K562 (cell line): ENCODE results near the gene API5. TPM values are rescaled to one million over a fixed set of nuclear protein-coding genes. Genes with fewer than 3 reads are reported as not detected.

Source experiments
- ATAC-seq: fragments of 200-7000 bp; cut with Tn5 transposase; 3 replicates; pipeline ENCODE4 v1.9.1; 2020; ENCODE audit warnings: moderate library complexity
- BruUV-seq: library from RNA; stranded (reverse); fragments of 400-500 nt; replicated peaks from 2 replicates; lab custom pipeline; 2021; lab: Mats Ljungman, UMichigan
- CTCF ChIA-PET: fragments of 300-600 bp; formaldehyde crosslinking; extraction: SDS; loops from one replicate; lab custom pipeline; 2021; ENCODE audit warnings: low intra/inter-chr PET ratio; lab: Yijun Ruan, JAX
- POLR2A ChIA-PET: fragments of 300-600, 350-650 bp; sonication (Branson Sonifier 250); formaldehyde crosslinking; extraction: SDS; loops from one replicate; lab custom pipeline; 2021; ENCODE audit warnings: antibody characterized with exemption, inconsistent platforms; lab: Yijun Ruan, JAX
- DNase-seq, 4 experiments: peaks; one replicate each; pipeline versions ENCODE4 v3.0.0 to v3.0.0-alpha.2; 2011 to 2018; ENCODE audit warnings: low spot score in 3 of 4, mixed read lengths in 3 of 4; ENCODE audit errors: extremely low read depth in 1 of 4
- FAIRE-seq: peaks from 2 replicates; lab custom pipeline; 2011; peaks lifted over from hg19 to GRCh38; lab: Jason Lieb, UNC
- H2AFZ ChIP-seq: 2 replicates; pipeline ENCODE4 v1.6.0; 2011; ENCODE audit warnings: low read depth, low read length, control low read depth, inconsistent platforms
- H3K27ac ChIP-seq: fragments of 200-600 bp; 3 replicates; pipeline ENCODE4 v1.8.0; 2011; ENCODE audit warnings: low read depth, mild to moderate bottlenecking, control low read depth, inconsistent platforms, low read length, moderate library complexity, mixed read lengths; ENCODE audit errors: extremely low read depth
- H3K27me3 ChIP-seq, 2 experiments: fragments of 300-600 bp in 1 of 2; 2 replicates in 1 of 2; 3 replicates in 1 of 2; pipeline versions ENCODE4 v1.6.0 to v1.8.0; 2011; ENCODE audit warnings: inconsistent platforms in 2 of 2, low read length in 2 of 2, mild to moderate bottlenecking in 1 of 2, mixed read lengths in 1 of 2, moderate library complexity in 1 of 2; ENCODE audit not compliant: control insufficient read depth in 2 of 2, insufficient read depth in 2 of 2
- H3K36me3 ChIP-seq: fragments of 300-600 bp; 3 replicates; pipeline ENCODE4 v1.8.0; 2011; ENCODE audit warnings: mild to moderate bottlenecking, low read length, inconsistent platforms; ENCODE audit not compliant: control insufficient read depth, insufficient read depth
- H3K4me1 ChIP-seq, 2 experiments: fragments of 200-600 bp in 1 of 2; replicated peaks in 1 of 2; 2 replicates in 1 of 2; 3 replicates in 1 of 2; pipeline versions ENCODE4 v1.5.1 to v1.8.0; 2011; ENCODE audit warnings: inconsistent platforms in 2 of 2, low read length in 2 of 2, mild to moderate bottlenecking in 1 of 2, mixed read lengths in 1 of 2, moderate library complexity in 1 of 2; ENCODE audit not compliant: control insufficient read depth in 2 of 2, insufficient read depth in 2 of 2
- H3K4me2 ChIP-seq: 2 replicates; pipeline ENCODE4 v1.6.1; 2011; ENCODE audit warnings: low read length, control low read depth, inconsistent platforms, mixed read lengths; ENCODE audit not compliant: insufficient read depth
- H3K4me3 ChIP-seq: fragments of 200-600 bp; sonication (generic), shearing (Covaris generic); 2 replicates; pipeline ENCODE4 v1.5.1; 2016; ENCODE audit warnings: control low read depth, inconsistent platforms
- H3K79me2 ChIP-seq: fragments of 200-600 bp; 3 replicates; pipeline ENCODE4 v1.8.0; 2011; ENCODE audit warnings: low read length, inconsistent platforms; ENCODE audit not compliant: control insufficient read depth, insufficient read depth
- H3K9ac ChIP-seq, 2 experiments: 2 replicates each; pipeline versions ENCODE4 v1.6.0 to v1.6.1; 2011; ENCODE audit warnings: low read depth in 2 of 2, low read length in 2 of 2, control low read depth in 1 of 2, inconsistent platforms in 1 of 2, mild to moderate bottlenecking in 1 of 2, mixed read lengths in 1 of 2; ENCODE audit not compliant: insufficient read depth in 1 of 2
- H3K9me1 ChIP-seq: one replicate; pipeline ENCODE4 v1.6.0; 2011; ENCODE audit warnings: inconsistent platforms, mild to moderate bottlenecking, low read length, moderate library complexity; ENCODE audit not compliant: control insufficient read depth, insufficient read depth
- H3K9me3 ChIP-seq: replicated peaks from 2 replicates; pipeline ENCODE4 v1.5.1; 2011; ENCODE audit warnings: low read depth, low read length, inconsistent platforms; ENCODE audit not compliant: control insufficient read depth, insufficient read depth
- H4K20me1 ChIP-seq: replicated peaks from 2 replicates; pipeline ENCODE4 v1.6.1; 2011; ENCODE audit warnings: low read length, inconsistent platforms, mixed read lengths; ENCODE audit not compliant: control insufficient read depth, insufficient read depth
- ARID1B ChIP-seq: fragments of 450-650 bp; IDR thresholded peaks from 2 replicates; pipeline ENCODE4 v1.6.1; 2016; ENCODE audit warnings: antibody characterized with exemption, mild to moderate bottlenecking, inconsistent platforms
- C11orf30 ChIP-seq: fragments of 450-650 bp; IDR thresholded peaks from 2 replicates; pipeline ENCODE4 v1.6.1; 2016; ENCODE audit warnings: low read depth, mild to moderate bottlenecking
- CBFA2T2 ChIP-seq: fragments of 450-650 bp; conservative IDR thresholded peaks from 2 replicates; pipeline ENCODE4 v1.6.1; 2017; ENCODE audit warnings: mild to moderate bottlenecking
- CBFA2T3 ChIP-seq: fragments of 450-650 bp; IDR thresholded peaks from 2 replicates; pipeline ENCODE4 v1.6.1; 2017
- MAFG ChIP-seq: fragments of 450-650 bp; conservative IDR thresholded peaks from 2 replicates; pipeline ENCODE4 v1.6.1; 2016; ENCODE audit warnings: missing genetic modification characterization, missing compliant biosample characterization
- NCOR1 ChIP-seq: fragments of 450-650 bp; IDR thresholded peaks from 2 replicates; pipeline ENCODE4 v1.6.1; 2016; ENCODE audit warnings: mild to moderate bottlenecking, moderate library complexity
- TAL1 ChIP-seq: fragments of 450-650 bp; IDR thresholded peaks from 2 replicates; pipeline ENCODE4 v1.6.1; 2016; ENCODE audit warnings: mild to moderate bottlenecking
- TEAD4 ChIP-seq, 2 experiments: sonication (generic) in 1 of 2; formaldehyde crosslinking in 1 of 2; IDR thresholded peaks; 2 replicates each; pipeline versions ENCODE4 v1.6.1 to v1.8.0; 2012 to 2022; ENCODE audit warnings: borderline replicate concordance in 1 of 2, inconsistent platforms in 1 of 2, low read length in 1 of 2, mild to moderate bottlenecking in 1 of 2, missing genetic modification reagents in 1 of 2
- TRIM24 ChIP-seq, 2 experiments: fragments of 450-650 bp; IDR thresholded peaks; 2 replicates each; pipeline ENCODE4 v1.6.1; 2016
- ZBTB11 ChIP-seq, 3 experiments: fragments of 200-800 bp in 1 of 3; fragments of 250-450 bp in 1 of 3; fragments of 450-650 bp in 1 of 3; sonication (Bioruptor Pico) in 1 of 3; sonication (Bioruptor generic) in 1 of 3; formaldehyde crosslinking in 1 of 3; IDR thresholded peaks; 2 replicates each; pipeline versions ENCODE4 v1.6.1 to v1.8.0; 2016 to 2022; ENCODE audit warnings: mild to moderate bottlenecking in 2 of 3, missing genetic modification characterization in 2 of 3, missing compliant biosample characterization in 1 of 3, moderate library complexity in 1 of 3
- ZKSCAN1 ChIP-seq: fragments of 150-350 bp; IDR thresholded peaks from 2 replicates; pipeline ENCODE4 v1.6.1; 2016; ENCODE audit warnings: low read depth, low read length
- ZKSCAN8 ChIP-seq: fragments of 200-800 bp; sonication (Bioruptor generic); IDR thresholded peaks from 2 replicates; pipeline ENCODE4 v1.6.1; 2016; ENCODE audit warnings: missing genetic modification characterization, missing compliant biosample characterization
- ZNF133 ChIP-seq: fragments of 250-450 bp; sonication (Bioruptor Pico); IDR thresholded peaks from 2 replicates; pipeline ENCODE4 v1.4.0; 2020; ENCODE audit warnings: mild to moderate bottlenecking
- ZNF316 ChIP-seq: fragments of 450-650 bp; IDR thresholded peaks from 2 replicates; pipeline ENCODE4 v1.6.1; 2016
- ZNF699 ChIP-seq: fragments of 250-450 bp; sonication (Bioruptor Pico); IDR thresholded peaks from 2 replicates; pipeline ENCODE4 v1.8.0; 2021; ENCODE audit warnings: mild to moderate bottlenecking, moderate library complexity; ENCODE audit not compliant: insufficient replicate concordance
- WGBS: fragments of 100-300 bp; shearing (Covaris generic); methylation state at CpG from one replicate; pipeline ENCODE4 v1.1.6; 2016; ENCODE audit warnings: low coverage, mixed read lengths; ENCODE audit not compliant: insufficient coverage; ENCODE audit errors: missing lambda C conversion rate; 5-methylcytosine and 5-hydroxymethylcytosine counted together
- in situ Hi-C: fragments of 300-500 bp; cut with MboI; formaldehyde crosslinking; loops from 4 replicates; pipeline ENCODE4 v1.15.0; 2018; ENCODE audit warnings: inconsistent platforms, mixed read lengths
- intact Hi-C: fragments of 100-400 bp; cut with micrococcal nuclease; formaldehyde crosslinking; loops from 2 replicates; pipeline ENCODE4 v1.14.2; 2022
- polyA plus RNA-seq, 8 experiments: library from polyadenylated mRNA; depleted of rRNA in 4 of 8; stranded (reverse) in 5 of 8; unstranded in 3 of 8; fragments of >200 nt; fragmentation: Nextera tagmentation in 2 of 8; fragmentation: Illumina TruSeq in 1 of 8; extraction: Ambion mirVana in 2 of 8; extraction: Trizol in 1 of 8; gene quantifications; 2 replicates each; pipeline versions ENCODE4 v1.2.1 to v1.2.3, GENCODE V29; 2011 to 2014; ENCODE audit warnings: inconsistent platforms in 1 of 8, missing spikeins in 1 of 8
- total RNA-seq, 7 experiments: library from RNA; depleted of rRNA in 6 of 7; stranded (reverse); fragments of >200 nt in 6 of 7; fragmentation: Illumina TruSeq in 2 of 7; extraction: Trizol in 2 of 7; gene quantifications; 2 replicates each; pipeline versions ENCODE4 v1.2.1 to v1.2.3, GENCODE V29; 2011 to 2021; ENCODE audit warnings: low replicate concordance in 1 of 7
- TF ChIP-seq, protein P1 (sequence below): fragments of 450-650 bp; IDR thresholded peaks from 2 replicates; pipeline ENCODE4 v1.6.1; 2014; ENCODE audit warnings: low read depth, mild to moderate bottlenecking, moderate library complexity, borderline replicate concordance

API5 gene
- total and polyA plus RNA-seq, 9 of the 15 experiments (the other 6 are each of a cell fraction or from before 2014, with no cell fraction given): 59.8 to 146 (median 123) TPM

DNA sequence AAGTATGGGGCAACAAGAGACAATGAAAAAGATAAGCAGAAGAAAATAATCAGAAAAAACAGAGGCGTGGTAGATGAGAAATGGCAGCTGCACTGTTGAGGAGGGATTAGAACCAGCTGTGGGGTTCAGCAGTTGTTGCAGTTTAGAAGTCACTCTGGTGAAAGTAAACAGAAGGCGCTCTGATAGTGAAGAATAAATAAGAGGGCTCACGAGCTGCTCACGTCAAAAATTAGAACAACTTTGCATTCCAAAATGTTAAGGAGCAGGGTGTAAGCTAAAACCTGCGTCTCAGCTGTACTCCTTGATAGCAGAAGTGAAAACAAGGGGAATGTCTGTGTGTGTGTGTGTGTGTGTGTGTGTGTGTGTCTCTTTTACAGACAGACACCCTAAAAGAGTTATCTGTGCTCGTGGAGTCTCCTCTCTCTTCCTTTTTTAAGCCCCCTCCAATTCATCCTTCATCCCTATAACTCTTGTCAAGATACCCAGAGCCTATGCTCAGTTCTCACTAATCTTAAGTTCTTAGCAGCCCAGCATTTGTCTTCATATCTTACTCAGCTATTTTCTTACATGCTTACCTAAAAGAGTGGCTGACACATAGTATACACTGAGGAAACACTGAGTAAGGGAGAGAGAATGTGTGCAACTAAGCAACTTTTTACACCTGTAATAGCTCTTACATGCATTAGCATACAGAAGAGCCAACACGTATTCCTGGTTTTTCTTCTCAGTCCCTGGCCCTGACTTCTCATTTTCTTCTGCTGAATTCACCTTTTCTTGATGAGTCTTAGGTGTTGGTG lies 55.8 kb downstream of the API5 start:
- Histone ChIP-seq H3K9me3 (no peaks in the 10 kb centered on the region), H3K4me1 (peaks cover 13 to 33% of the 10 kb centered on the region in 2 experiments), H3K9me1 (peaks cover 3% of the 10 kb centered on the region), H3K4me2 (peak overlapping the region; percentile 55), H3K79me2 (peaks cover 96% of the 10 kb centered on the region), H2AFZ (no peak overlapping the region), H3K4me3 (no peak overlapping the region), H3K9ac (peak overlapping the region in 1 of 2 experiments; percentile 21; a peak in 1 of 4 replicates), H4K20me1 (peaks cover 19% of the 10 kb centered on the region; the same call in 1 of the 2 replicates), H3K27ac (peak overlapping the region; percentile 75; the same call in 2 of the 3 replicates), H3K36me3 (peaks cover 80% of the 10 kb centered on the region), H3K27me3 (no peaks in the 10 kb centered on the region)
- ChIA-PET CTCF (no interaction called here), POLR2A (interaction anchor here (0.9 to 2.1 kb wide), 5 partner anchors 9 to 65 kb away, joined by 3 to 19 read pairs (median 4); partner anchors contain the start of gene TTC17)
- no TSS peak for BruUV-seq
- no peak for FAIRE-seq
- intact Hi-C loops: no loop called here
- TF ChIP-seq ZNF316: peak; percentile 81
- TF ChIP-seq TAL1: peak; percentile 65; the same call in 1 of the 2 replicates
- no peak for TF ChIP-seq ZNF699 (CRISPR knock-in tag)
- peak; percentile 47 for TF ChIP-seq C11orf30
- TF ChIP-seq ZBTB11 (CRISPR knock-in tag; IDR thresholded peaks at IDR 0.05): 0 out of 6 replicates have a peak, but pooled peaks of 1 of the 3 experiments have one; percentile 24
- TF ChIP-seq ARID1B: peak; percentile 31; the same call in 1 of the 2 replicates
- 0 out of 2 replicates have a peak, but pooled peaks have one; percentile 20 for TF ChIP-seq TEAD4 (IDR thresholded peaks at IDR 0.05; ENCODE audit: low read length)
- TF ChIP-seq TEAD4 (CRISPR knock-in tag; IDR thresholded peaks at IDR 0.05; ENCODE audit: borderline replicate concordance): no peak
- TF ChIP-seq ZKSCAN8 (CRISPR knock-in tag): peak; percentile 94
- TF ChIP-seq ZNF133: no peak
- TF ChIP-seq TRIM24 (IDR thresholded peaks at IDR 0.05): peak in 1 of 2 experiments; percentile 45; a peak in 1 of 4 replicates
- TF ChIP-seq NCOR1: peak; percentile 27; the same call in 1 of the 2 replicates
- TF ChIP-seq, protein P1, sequence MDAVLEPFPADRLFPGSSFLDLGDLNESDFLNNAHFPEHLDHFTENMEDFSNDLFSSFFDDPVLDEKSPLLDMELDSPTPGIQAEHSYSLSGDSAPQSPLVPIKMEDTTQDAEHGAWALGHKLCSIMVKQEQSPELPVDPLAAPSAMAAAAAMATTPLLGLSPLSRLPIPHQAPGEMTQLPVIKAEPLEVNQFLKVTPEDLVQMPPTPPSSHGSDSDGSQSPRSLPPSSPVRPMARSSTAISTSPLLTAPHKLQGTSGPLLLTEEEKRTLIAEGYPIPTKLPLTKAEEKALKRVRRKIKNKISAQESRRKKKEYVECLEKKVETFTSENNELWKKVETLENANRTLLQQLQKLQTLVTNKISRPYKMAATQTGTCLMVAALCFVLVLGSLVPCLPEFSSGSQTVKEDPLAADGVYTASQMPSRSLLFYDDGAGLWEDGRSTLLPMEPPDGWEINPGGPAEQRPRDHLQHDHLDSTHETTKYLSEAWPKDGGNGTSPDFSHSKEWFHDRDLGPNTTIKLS: no peak
- peak; percentile 77 for TF ChIP-seq CBFA2T3
- TF ChIP-seq ZKSCAN1: no peak
- peak; percentile 67 for TF ChIP-seq MAFG (tag)
- TF ChIP-seq CBFA2T2: peak; percentile 61
- WGBS: 31% methylated on average over 7 of the region's 7 CpGs
- DNase-seq: peak in 2 of 4 experiments; percentile 13 to 28
- ATAC-seq: peak; percentile 53
- in situ Hi-C loops: no loop called here
